DOHH2 (cell line): ENCODE data around the gene SCNN1A.
A peak's percentile ranks its signal among the peaks of the same experiment; 100 is the strongest.

Experiments used
- H3F3A ChIP-seq: fragments of 200-600 bp; sonication (generic), shearing (Covaris generic); 2 replicates; pipeline ENCODE4 v1.6.0; 2016; ENCODE audit warnings: antibody characterized with exemption, mild to moderate bottlenecking; ENCODE audit not compliant: control insufficient read depth, insufficient read depth
- H3K27ac ChIP-seq: fragments of 200-600 bp; sonication (generic); 2 replicates; pipeline ENCODE4 v1.5.1; 2014; ENCODE audit warnings: low read depth, mild to moderate bottlenecking, low read length, moderate library complexity
- H3K27me3 ChIP-seq: fragments of 200-600 bp; sonication (generic); 2 replicates; pipeline ENCODE4 v1.6.1; 2014; ENCODE audit warnings: mild to moderate bottlenecking, low read length, mixed read lengths; ENCODE audit not compliant: control insufficient read depth
- H3K36me3 ChIP-seq: fragments of 200-600 bp; sonication (generic); 2 replicates; pipeline ENCODE4 v1.6.1; 2014; ENCODE audit warnings: mild to moderate bottlenecking, low read length, moderate library complexity, mixed read lengths; ENCODE audit not compliant: control insufficient read depth
- H3K4me1 ChIP-seq: fragments of 200-600 bp; sonication (generic); 2 replicates; pipeline ENCODE4 v1.6.1; 2014; ENCODE audit warnings: mild to moderate bottlenecking, low read length, mixed read lengths; ENCODE audit not compliant: control insufficient read depth
- H3K4me2 ChIP-seq: fragments of 200-600 bp; sonication (generic); 2 replicates; pipeline ENCODE4 v1.6.0; 2014; ENCODE audit warnings: mild to moderate bottlenecking, low read length, moderate library complexity
- H3K4me3 ChIP-seq: fragments of 200-600 bp; sonication (generic); 2 replicates; pipeline ENCODE4 v1.5.1; 2014; ENCODE audit warnings: mild to moderate bottlenecking, low read length, mixed read lengths
- H3K79me2 ChIP-seq: fragments of 200-600 bp; sonication (generic); 2 replicates; pipeline ENCODE4 v1.6.1; 2014; ENCODE audit warnings: mild to moderate bottlenecking, low read length, mixed read lengths; ENCODE audit not compliant: control insufficient read depth
- H3K9me2 ChIP-seq: fragments of 200-600 bp; sonication (generic); replicated peaks from 2 replicates; pipeline ENCODE4 v1.6.1; 2014; ENCODE audit warnings: mild to moderate bottlenecking, low read length, mixed read lengths; ENCODE audit not compliant: control insufficient read depth
- H3K9me3 ChIP-seq: fragments of 200-600 bp; sonication (generic); 2 replicates; pipeline ENCODE4 v1.6.1; 2014; ENCODE audit warnings: antibody characterized with exemption, low read length, mixed read lengths; ENCODE audit not compliant: control insufficient read depth, insufficient read depth
- H4K20me1 ChIP-seq: fragments of 200-600 bp; sonication (generic); 2 replicates; pipeline ENCODE4 v1.6.0; 2014; ENCODE audit warnings: low read depth, mild to moderate bottlenecking, antibody characterized with exemption, low read length, moderate library complexity; ENCODE audit not compliant: control insufficient read depth, insufficient read depth
- EZH2phosphoT487 ChIP-seq: fragments of 200-600 bp; sonication (generic); IDR thresholded peaks from 2 replicates; pipeline ENCODE4 v1.6.1; 2017; ENCODE audit warnings: borderline replicate concordance, mild to moderate bottlenecking, antibody characterized with exemption, low read length, moderate library complexity, mixed read lengths
- TF ChIP-seq, protein P1 (sequence below): fragments of 200-600 bp; sonication (generic); IDR thresholded peaks from one replicate; pipeline ENCODE4 v1.5.1; 2014; ENCODE audit warnings: antibody characterized with exemption, mild to moderate bottlenecking, low read depth, low read length; ENCODE audit not compliant: poor library complexity, severe bottlenecking

Gene SCNN1A

DNA sequence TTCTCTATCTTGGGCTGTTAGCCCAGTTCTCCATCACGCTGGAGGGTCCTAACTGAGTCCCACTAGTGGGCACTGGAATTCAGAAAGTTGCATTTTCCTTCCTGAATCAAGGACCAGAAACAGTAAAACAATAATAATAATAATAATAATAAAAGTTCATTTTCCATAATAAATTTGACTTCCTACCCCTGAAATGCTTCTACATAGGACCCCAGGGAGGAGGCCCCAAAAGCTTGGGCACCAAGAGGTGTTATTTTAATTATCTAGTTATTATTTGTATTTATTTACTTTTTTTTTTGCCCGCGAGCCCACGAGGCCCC lies 12.4 kb downstream of the SCNN1A start:
- Histone ChIP-seq H3K4me1 (peaks cover 23% of the 10 kb centered on the region), H3F3A (peaks cover 6% of the 10 kb centered on the region), H3K79me2 (no peaks in the 10 kb centered on the region), H3K4me2 (peak overlapping the region; percentile 64), H3K9me3 (no peaks in the 10 kb centered on the region), H3K36me3 (no peaks in the 10 kb centered on the region), H3K27me3 (peaks cover 10% of the 10 kb centered on the region), H3K4me3 (peak overlapping the region; percentile 51; the same call in 1 of the 2 replicates), H3K27ac (no peak overlapping the region), H4K20me1 (no peaks in the 10 kb centered on the region), H3K9me2 (no peaks in the 10 kb centered on the region)
- TF ChIP-seq EZH2phosphoT487, result no peak
- TF ChIP-seq, protein P1, sequence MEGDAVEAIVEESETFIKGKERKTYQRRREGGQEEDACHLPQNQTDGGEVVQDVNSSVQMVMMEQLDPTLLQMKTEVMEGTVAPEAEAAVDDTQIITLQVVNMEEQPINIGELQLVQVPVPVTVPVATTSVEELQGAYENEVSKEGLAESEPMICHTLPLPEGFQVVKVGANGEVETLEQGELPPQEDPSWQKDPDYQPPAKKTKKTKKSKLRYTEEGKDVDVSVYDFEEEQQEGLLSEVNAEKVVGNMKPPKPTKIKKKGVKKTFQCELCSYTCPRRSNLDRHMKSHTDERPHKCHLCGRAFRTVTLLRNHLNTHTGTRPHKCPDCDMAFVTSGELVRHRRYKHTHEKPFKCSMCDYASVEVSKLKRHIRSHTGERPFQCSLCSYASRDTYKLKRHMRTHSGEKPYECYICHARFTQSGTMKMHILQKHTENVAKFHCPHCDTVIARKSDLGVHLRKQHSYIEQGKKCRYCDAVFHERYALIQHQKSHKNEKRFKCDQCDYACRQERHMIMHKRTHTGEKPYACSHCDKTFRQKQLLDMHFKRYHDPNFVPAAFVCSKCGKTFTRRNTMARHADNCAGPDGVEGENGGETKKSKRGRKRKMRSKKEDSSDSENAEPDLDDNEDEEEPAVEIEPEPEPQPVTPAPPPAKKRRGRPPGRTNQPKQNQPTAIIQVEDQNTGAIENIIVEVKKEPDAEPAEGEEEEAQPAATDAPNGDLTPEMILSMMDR, result no peak

DNA sequence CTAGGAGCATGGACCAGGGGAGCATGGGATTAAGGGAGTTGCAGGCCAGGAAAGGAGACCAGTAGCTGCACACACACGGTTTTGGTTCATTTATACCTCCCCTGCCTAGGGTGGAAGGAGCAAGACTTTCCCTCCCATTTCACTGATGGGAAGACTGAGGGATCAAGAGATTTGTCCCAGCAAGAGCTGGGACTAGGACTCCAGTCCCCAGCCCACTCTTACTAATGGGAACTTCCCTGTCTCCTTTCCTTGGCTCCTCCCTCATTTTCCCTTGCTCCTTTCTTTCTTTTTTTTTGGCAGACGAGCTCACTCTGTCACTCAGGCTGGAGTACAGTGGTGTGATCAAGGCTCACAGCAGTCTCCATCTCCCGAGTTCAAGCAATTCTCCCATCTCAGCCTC lies 13.0 kb downstream of the SCNN1A start:
- Histone ChIP-seq H3K4me2 (no peak overlapping the region), H3K36me3 (no peaks in the 10 kb centered on the region), H4K20me1 (no peaks in the 10 kb centered on the region), H3K9me2 (no peaks in the 10 kb centered on the region), H3K27me3 (peaks cover 10% of the 10 kb centered on the region), H3K4me3 (no peak overlapping the region), H3K9me3 (no peaks in the 10 kb centered on the region), H3K27ac (no peak overlapping the region), H3K79me2 (no peaks in the 10 kb centered on the region), H3K4me1 (peaks cover 17% of the 10 kb centered on the region), H3F3A (peaks cover 6% of the 10 kb centered on the region)
- no peak for TF ChIP-seq EZH2phosphoT487
- TF ChIP-seq, protein P1, result no peak

DNA sequence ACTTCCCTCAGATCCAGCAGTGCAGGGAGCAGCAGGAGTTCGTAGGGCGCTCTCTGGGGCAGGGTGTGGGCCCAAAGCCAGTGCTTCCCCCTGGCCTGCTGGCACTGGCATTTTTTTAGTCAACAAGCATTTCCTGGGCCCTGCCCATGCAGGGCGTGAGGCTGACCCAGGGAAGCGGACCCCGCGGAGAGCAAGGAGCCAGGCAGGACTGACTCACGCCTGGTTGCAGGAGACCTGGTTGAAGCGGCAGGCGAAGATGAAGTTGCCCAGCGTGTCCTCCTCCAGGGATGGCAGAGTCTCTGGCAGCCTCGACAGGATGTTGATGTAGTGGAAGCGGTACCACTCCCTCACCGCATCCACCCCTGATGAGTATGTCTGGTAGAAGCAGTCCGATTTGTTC lies 13.5 kb downstream of the SCNN1A start:
- peaks cover 4% of the 10 kb centered on the region; the same call in 1 of the 2 replicates for H3F3A ChIP-seq
- H3K4me1 ChIP-seq, result peaks cover 13% of the 10 kb centered on the region
- H3K4me2 ChIP-seq, result no peak overlapping the region
- H4K20me1 ChIP-seq, result no peaks in the 10 kb centered on the region
- H3K79me2 ChIP-seq, result no peaks in the 10 kb centered on the region
- H3K9me3 ChIP-seq, result no peaks in the 10 kb centered on the region
- no peak overlapping the region for H3K4me3 ChIP-seq
- H3K9me2 ChIP-seq, result no peaks in the 10 kb centered on the region
- no peak overlapping the region for H3K27ac ChIP-seq
- H3K36me3 ChIP-seq, result no peaks in the 10 kb centered on the region
- no peak for TF ChIP-seq EZH2phosphoT487
- TF ChIP-seq, protein P1, result no peak
- H3K27me3 ChIP-seq, result peaks cover 11% of the 10 kb centered on the region
